Stimulated activated CD4-positive, alpha-beta T cell treated with anti-CD3 and anti-CD28 coated beads, Interleukin-12 subunit alpha, Interleukin-12 subunit beta, amount 100 ng/mL, for 48 hours (primary cell): ENCODE data around the gene AP1G2.

Source experiments
- DNase-seq, 3 donors: peaks; one replicate each; pipeline ENCODE4 v3.0.0-alpha.2; 2020; ENCODE audit warnings: low read depth in 2 of 3, low spot score in 1 of 3

The AP1G2 gene

GRCh38 chr14:23520899-23521533 is 46.6 kb downstream of the AP1G2 start:
- DNase-seq: no peak

GRCh38 chr14:23518709-23519108 is 48.9 kb downstream of the AP1G2 start:
- no peak for DNase-seq

- DNase-seq: no peak
These were observed 49.8 kb downstream of the AP1G2 start for GRCh38 chr14:23517650-23518326.

- DNase-seq: no peak
These were observed 53.0 kb downstream of the AP1G2 start for GRCh38 chr14:23514644-23514957.

- no peak for DNase-seq
These were observed 53.6 kb downstream of the AP1G2 start for GRCh38 chr14:23513818-23514643.

- DNase-seq: no peak
These were observed 54.4 kb downstream of the AP1G2 start for GRCh38 chr14:23513005-23513817.

- no peak for DNase-seq
These were observed 55.4 kb downstream of the AP1G2 start for GRCh38 chr14:23512156-23512555.
